OCI-LY1 (cell line): ENCODE results near the gene CHGA.

Source experiments
- H2AFZ ChIP-seq: fragments of 200-600 bp; sonication (generic), shearing (Covaris generic); 2 replicates; pipeline ENCODE4 v1.6.0; 2014; ENCODE audit warnings: antibody characterized with exemption, mild to moderate bottlenecking, low read length
- H3F3A ChIP-seq: fragments of 200-600 bp; sonication (generic), shearing (Covaris generic); 2 replicates; pipeline ENCODE4 v1.6.0; 2014; ENCODE audit warnings: mild to moderate bottlenecking, antibody characterized with exemption, low read length, moderate library complexity; ENCODE audit not compliant: insufficient read depth
- H3K27ac ChIP-seq: fragments of 200-600 bp; sonication (generic); 2 replicates; pipeline ENCODE4 v1.5.1; 2014; ENCODE audit warnings: low read length, mixed run types, mild to moderate bottlenecking, low read depth; ENCODE audit not compliant: poor library complexity, severe bottlenecking
- H3K27me3 ChIP-seq: fragments of 200-600 bp; sonication (generic); 2 replicates; pipeline ENCODE4 v1.6.0; 2014; ENCODE audit warnings: antibody characterized with exemption, mild to moderate bottlenecking, low read length, moderate library complexity; ENCODE audit not compliant: insufficient read depth
- H3K36me3 ChIP-seq: fragments of 200-600 bp; sonication (generic); 2 replicates; pipeline ENCODE4 v1.6.1; 2014; ENCODE audit warnings: mild to moderate bottlenecking, antibody characterized with exemption, low read length, moderate library complexity, mixed read lengths; ENCODE audit not compliant: insufficient read depth
- H3K4me1 ChIP-seq: fragments of 200-600 bp; sonication (generic); 2 replicates; pipeline ENCODE4 v1.5.1; 2014; ENCODE audit warnings: mild to moderate bottlenecking, low read length, moderate library complexity; ENCODE audit not compliant: insufficient read depth, severe bottlenecking
- H3K4me2 ChIP-seq: fragments of 200-600 bp; sonication (generic), shearing (Covaris generic); 2 replicates; pipeline ENCODE4 v1.6.1; 2014; ENCODE audit warnings: low read length
- H3K4me3 ChIP-seq: fragments of 200-600 bp; sonication (generic); 2 replicates; pipeline ENCODE4 v1.5.1; 2014; ENCODE audit warnings: low read length, low read depth, mild to moderate bottlenecking, mixed read lengths; ENCODE audit not compliant: poor library complexity, severe bottlenecking
- H3K79me2 ChIP-seq: fragments of 200-600 bp; shearing (Covaris generic); 2 replicates; pipeline ENCODE4 v1.6.1; 2016; ENCODE audit warnings: mixed run types, low read length, mixed read lengths; ENCODE audit not compliant: insufficient read depth
- H3K9ac ChIP-seq: fragments of 200-600 bp; sonication (generic), shearing (Covaris generic); 2 replicates; pipeline ENCODE4 v1.6.1; 2014; ENCODE audit warnings: mild to moderate bottlenecking, low read length, mixed read lengths
- H3K9me2 ChIP-seq: fragments of 200-600 bp; sonication (generic), shearing (Covaris generic); 2 replicates; pipeline ENCODE4 v1.6.1; 2014; ENCODE audit warnings: low read depth, mild to moderate bottlenecking, low read length, mixed read lengths
- H3K9me3 ChIP-seq: fragments of 200-600 bp; shearing (Covaris generic); 2 replicates; pipeline ENCODE4 v1.6.1; 2014; ENCODE audit warnings: low read length, mixed read lengths
- H4K20me1 ChIP-seq: fragments of 200-600 bp; sonication (generic), shearing (Covaris generic); 2 replicates; pipeline ENCODE4 v1.6.0; 2016; ENCODE audit warnings: mild to moderate bottlenecking, low read length; ENCODE audit not compliant: insufficient read depth
- CTCF ChIP-seq: fragments of 200-600 bp; sonication (generic), shearing (Covaris generic); IDR thresholded peaks from 2 replicates; pipeline ENCODE4 v1.5.1; 2017; ENCODE audit warnings: mild to moderate bottlenecking, antibody characterized with exemption, low read length, moderate library complexity, mixed read lengths
- EZH2 ChIP-seq: fragments of 200-600 bp; sonication (generic), shearing (Covaris generic); IDR thresholded peaks from 2 replicates; pipeline ENCODE4 v1.8.0; 2017; ENCODE audit warnings: borderline replicate concordance, mixed run types, mild to moderate bottlenecking, antibody characterized with exemption, low read length, moderate library complexity, mixed read lengths

CHGA gene

GRCh38 chr14:92980866-92981265, 57.9 kb downstream of the CHGA start:
- no peak overlapping the region for H3K27ac ChIP-seq
- H3K36me3 ChIP-seq: no peaks in the 10 kb centered on the region
- H3K4me2 ChIP-seq: no peak overlapping the region
- no peaks in the 10 kb centered on the region for H3K27me3 ChIP-seq
- H3K9ac ChIP-seq: no peak overlapping the region
- no peaks in the 10 kb centered on the region for H3K4me1 ChIP-seq
- no peaks in the 10 kb centered on the region for H4K20me1 ChIP-seq
- H3K9me3 ChIP-seq: peaks cover 9% of the 10 kb centered on the region; the same call in 1 of the 2 replicates
- H3K4me3 ChIP-seq: no peak overlapping the region
- H2AFZ ChIP-seq: no peak overlapping the region
- H3K9me2 ChIP-seq: no peaks in the 10 kb centered on the region
- H3K79me2 ChIP-seq: no peaks in the 10 kb centered on the region
- TF ChIP-seq EZH2 (no peak), CTCF (no peak)
- no peaks in the 10 kb centered on the region for H3F3A ChIP-seq

- no peaks in the 10 kb centered on the region for H3K4me1 ChIP-seq
- H3F3A ChIP-seq: no peaks in the 10 kb centered on the region
- H2AFZ ChIP-seq: no peak overlapping the region
- no peak overlapping the region for H3K27ac ChIP-seq
- no peaks in the 10 kb centered on the region for H4K20me1 ChIP-seq
- no peaks in the 10 kb centered on the region for H3K27me3 ChIP-seq
- no peak overlapping the region for H3K9ac ChIP-seq
- H3K79me2 ChIP-seq: no peaks in the 10 kb centered on the region
- peaks cover 9% of the 10 kb centered on the region; the same call in 1 of the 2 replicates for H3K9me3 ChIP-seq
- no peak overlapping the region for H3K4me2 ChIP-seq
- no peaks in the 10 kb centered on the region for H3K36me3 ChIP-seq
- no peak for TF ChIP-seq CTCF
- TF ChIP-seq EZH2: no peak
- no peak overlapping the region for H3K4me3 ChIP-seq
- H3K9me2 ChIP-seq: no peaks in the 10 kb centered on the region
Observed at GRCh38 chr14:92981726-92982125, 58.8 kb downstream of the CHGA start.

DNA sequence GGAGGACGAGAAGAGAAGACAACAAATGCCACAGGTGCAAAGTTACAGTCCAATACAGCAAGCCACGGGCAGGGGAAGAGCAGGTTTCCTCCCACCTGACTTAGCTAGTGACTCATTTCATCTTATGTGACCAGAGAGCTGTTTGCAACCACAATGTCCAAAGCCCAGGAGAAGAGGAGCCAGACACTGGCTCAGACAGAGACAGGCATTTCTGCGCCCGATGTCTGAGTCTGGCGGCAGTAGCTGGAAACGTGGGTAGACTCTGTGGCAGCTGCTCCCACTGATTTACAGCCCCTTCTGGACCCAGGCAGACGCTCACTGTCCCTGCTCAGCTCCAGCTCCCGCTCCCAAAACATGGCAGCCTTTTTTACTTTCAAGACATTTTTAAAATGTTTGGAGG, 60.0 kb downstream of the CHGA start:
- no peaks in the 10 kb centered on the region for H3K36me3 ChIP-seq
- no peak overlapping the region for H3K4me3 ChIP-seq
- H3K4me2 ChIP-seq: no peak overlapping the region
- H3K27ac ChIP-seq: no peak overlapping the region
- no peaks in the 10 kb centered on the region for H3K79me2 ChIP-seq
- no peaks in the 10 kb centered on the region for H3K4me1 ChIP-seq
- no peak overlapping the region for H2AFZ ChIP-seq
- H3K9me3 ChIP-seq: peaks cover 6% of the 10 kb centered on the region; the same call in 1 of the 2 replicates
- H3K9me2 ChIP-seq: no peaks in the 10 kb centered on the region
- H3K27me3 ChIP-seq: no peaks in the 10 kb centered on the region
- H4K20me1 ChIP-seq: no peaks in the 10 kb centered on the region
- H3F3A ChIP-seq: no peaks in the 10 kb centered on the region
- TF ChIP-seq EZH2 (no peak), CTCF (no peak)
- H3K9ac ChIP-seq: no peak overlapping the region
